Measurements from ENCODE around the gene EEF2K. TPM values are rescaled to one million over a fixed set of nuclear protein-coding genes. Genes with fewer than 3 reads are reported as not detected.
A peak's percentile ranks its signal among the peaks of the same experiment; 100 is the strongest.
"Not testable (repeated sequence)": the region's sequence is repeated elsewhere in the genome, so short reads cannot be mapped to it uniquely, and the experiment has no call there.

The EEF2K gene
- total RNA-seq, 2 donors from 2014 or later: 58.2 to 75.1 TPM

DNA sequence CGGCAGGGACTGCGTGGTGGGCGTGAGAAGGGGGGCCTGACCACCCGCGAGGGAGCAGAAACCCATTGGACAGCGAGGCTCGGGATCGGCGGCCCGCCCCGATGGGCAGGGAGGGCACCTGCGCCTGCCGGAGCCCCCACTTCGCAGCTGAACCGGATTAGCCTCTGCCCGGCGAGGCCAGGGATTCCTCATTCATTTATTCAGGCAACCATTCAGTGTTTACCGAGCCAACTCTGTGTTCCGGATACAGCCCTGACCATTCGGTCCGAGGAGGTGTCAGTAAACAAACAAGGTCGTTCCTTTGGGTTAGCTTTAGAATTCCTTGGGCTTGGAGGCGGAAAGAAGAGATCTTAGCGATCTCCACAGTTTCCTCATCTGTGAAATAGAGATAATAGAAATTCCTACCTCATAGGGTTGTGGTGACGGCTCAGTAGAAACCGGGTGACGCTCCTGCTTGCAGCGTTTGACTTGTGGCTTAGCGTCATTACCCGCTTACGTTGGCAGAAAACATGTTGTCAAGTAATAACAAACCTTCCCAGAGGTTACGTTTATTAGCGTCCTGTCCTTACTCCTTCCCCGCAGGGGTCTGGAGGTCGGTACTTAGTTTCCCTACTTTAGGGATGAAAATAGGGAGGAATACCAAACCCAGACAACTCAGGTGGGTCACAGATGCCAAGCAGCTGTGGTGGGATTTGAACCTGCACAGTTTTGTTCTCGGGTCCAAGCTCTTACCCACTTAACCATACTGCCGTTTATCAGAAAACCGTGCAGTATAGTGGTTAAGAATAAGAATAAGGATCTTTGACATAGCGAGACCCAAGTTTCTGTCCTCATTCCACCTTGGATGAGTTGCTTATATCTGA lies 92.0 kb downstream of the EEF2K start:
- Histone ChIP-seq H3K27me3 (replicated peaks; ENCODE audit: insufficient read depth) (no peaks in the 10 kb centered on the region), H3K36me3 (no peaks in the 10 kb centered on the region), H3K27ac (peak overlapping the region; percentile 92 to 96), H3K4me1 (replicated peaks) (peaks cover 5% of the 10 kb centered on the region), H3K9me3 (no peaks in the 10 kb centered on the region), H3K4me3 (peak overlapping the region; percentile 78 to 91)
- intact Hi-C loops (cut with DNase I): loop anchor here (2.0 to 5.0 kb wide), 2 partner anchors 103 to 291 kb away; partner anchors contain the start of gene MOSMO
- peak; percentile 51 for DNase-seq (ENCODE audit: low spot score)
- WGBS: under 1% methylated on average over 36 of the region's 39 CpGs
- TF ChIP-seq, protein P1, sequence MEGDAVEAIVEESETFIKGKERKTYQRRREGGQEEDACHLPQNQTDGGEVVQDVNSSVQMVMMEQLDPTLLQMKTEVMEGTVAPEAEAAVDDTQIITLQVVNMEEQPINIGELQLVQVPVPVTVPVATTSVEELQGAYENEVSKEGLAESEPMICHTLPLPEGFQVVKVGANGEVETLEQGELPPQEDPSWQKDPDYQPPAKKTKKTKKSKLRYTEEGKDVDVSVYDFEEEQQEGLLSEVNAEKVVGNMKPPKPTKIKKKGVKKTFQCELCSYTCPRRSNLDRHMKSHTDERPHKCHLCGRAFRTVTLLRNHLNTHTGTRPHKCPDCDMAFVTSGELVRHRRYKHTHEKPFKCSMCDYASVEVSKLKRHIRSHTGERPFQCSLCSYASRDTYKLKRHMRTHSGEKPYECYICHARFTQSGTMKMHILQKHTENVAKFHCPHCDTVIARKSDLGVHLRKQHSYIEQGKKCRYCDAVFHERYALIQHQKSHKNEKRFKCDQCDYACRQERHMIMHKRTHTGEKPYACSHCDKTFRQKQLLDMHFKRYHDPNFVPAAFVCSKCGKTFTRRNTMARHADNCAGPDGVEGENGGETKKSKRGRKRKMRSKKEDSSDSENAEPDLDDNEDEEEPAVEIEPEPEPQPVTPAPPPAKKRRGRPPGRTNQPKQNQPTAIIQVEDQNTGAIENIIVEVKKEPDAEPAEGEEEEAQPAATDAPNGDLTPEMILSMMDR (IDR thresholded peaks at IDR 0.05): no peak
- TF ChIP-seq POLR2AphosphoS5 (IDR thresholded peaks at IDR 0.05) (no peak), POLR2A (IDR thresholded peaks at IDR 0.05) (no peak)

DNA sequence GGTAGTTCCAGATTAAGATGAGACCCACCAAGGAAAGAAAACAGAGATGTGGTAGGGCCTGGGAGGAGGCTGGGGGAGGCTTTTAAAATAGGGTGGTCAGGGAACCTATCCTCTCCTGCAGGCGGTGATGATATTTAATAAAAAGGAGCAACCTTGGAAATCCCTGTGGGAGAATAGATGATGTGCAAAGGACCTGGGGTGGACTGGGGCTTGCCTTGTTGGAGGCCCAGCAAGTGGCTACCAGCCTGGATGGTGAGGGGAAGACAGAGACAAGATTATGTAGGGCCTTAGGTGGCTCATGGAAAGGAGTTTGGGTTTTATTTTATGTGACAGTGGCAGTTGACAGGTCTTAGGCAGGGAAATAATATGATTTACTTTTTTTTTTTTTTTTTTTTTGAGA lies 93.0 kb downstream of the EEF2K start:
- no peaks in the 10 kb centered on the region for H3K9me3 ChIP-seq
- intact Hi-C loops (cut with DNase I): loop anchor here (5.0 kb wide), 1 partner anchor 292 kb away; the partner anchor contains the start of gene MOSMO

DNA sequence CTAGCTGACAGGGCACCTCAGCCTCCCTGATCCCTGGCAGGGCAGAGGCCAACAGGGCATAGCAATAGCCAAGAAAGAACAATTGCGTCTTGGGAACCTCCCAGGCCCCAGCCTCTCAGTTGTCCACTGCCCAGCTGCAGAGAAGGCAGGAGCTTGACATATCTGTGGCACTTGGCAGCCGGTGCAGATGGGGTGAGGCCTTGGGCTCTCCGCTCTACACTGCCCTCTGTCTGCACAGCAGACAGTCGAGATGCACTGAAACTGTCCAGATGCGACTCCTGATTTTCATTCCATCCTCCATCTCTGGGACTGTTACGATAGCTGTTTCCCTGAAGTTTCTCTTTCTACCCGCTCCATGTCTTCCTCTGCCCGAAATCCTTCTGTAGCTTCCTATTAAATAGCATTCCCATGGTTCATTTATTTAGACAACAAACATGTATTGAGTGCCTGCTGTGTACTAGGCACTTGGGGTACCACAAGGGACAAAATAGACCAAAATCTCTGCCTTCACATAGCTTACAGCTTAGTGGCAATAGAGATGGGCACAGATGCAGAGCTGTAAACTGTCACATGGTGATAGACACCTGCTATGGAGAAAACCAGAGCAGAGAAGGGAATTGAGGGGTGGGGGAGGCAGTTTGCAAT lies 94.5 kb downstream of the EEF2K start:
- Histone ChIP-seq H3K9me3 (no peaks in the 10 kb centered on the region), H3K27me3 (replicated peaks; ENCODE audit: insufficient read depth) (no peaks in the 10 kb centered on the region), H3K4me3 (no peak overlapping the region), H3K4me1 (replicated peaks) (peaks cover 5% of the 10 kb centered on the region), H3K36me3 (no peaks in the 10 kb centered on the region), H3K27ac (no peak overlapping the region)
- TF ChIP-seq POLR2A (IDR thresholded peaks at IDR 0.05): no peak
- TF ChIP-seq, protein P1 (IDR thresholded peaks at IDR 0.05): peak in 3 of 4 experiments; percentile 26 to 57 (median 50)
- TF ChIP-seq POLR2AphosphoS5 (IDR thresholded peaks at IDR 0.05): no peak
- intact Hi-C loops (cut with DNase I): no loop called here
- WGBS: 50% methylated on average over 8 of the region's 8 CpGs
- peak; percentile 46 for DNase-seq (ENCODE audit: low spot score)

More for the DNA sequence above, 93.0 kb downstream of the EEF2K start:
- peaks cover 5% of the 10 kb centered on the region for H3K4me1 ChIP-seq (replicated peaks)
- TF ChIP-seq, protein P1 (IDR thresholded peaks at IDR 0.05): no peak
- TF ChIP-seq POLR2A (IDR thresholded peaks at IDR 0.05) (no peak), POLR2AphosphoS5 (IDR thresholded peaks at IDR 0.05) (no peak)
- H3K36me3 ChIP-seq: no peaks in the 10 kb centered on the region
- DNase-seq (ENCODE audit: low spot score): no peak
- peak overlapping the region; percentile 92 to 96 for H3K27ac ChIP-seq
- WGBS: 95% methylated on average over 1 of the region's 1 CpG
- no peaks in the 10 kb centered on the region for H3K27me3 ChIP-seq (replicated peaks; ENCODE audit: insufficient read depth)
- no peak overlapping the region for H3K4me3 ChIP-seq

DNA sequence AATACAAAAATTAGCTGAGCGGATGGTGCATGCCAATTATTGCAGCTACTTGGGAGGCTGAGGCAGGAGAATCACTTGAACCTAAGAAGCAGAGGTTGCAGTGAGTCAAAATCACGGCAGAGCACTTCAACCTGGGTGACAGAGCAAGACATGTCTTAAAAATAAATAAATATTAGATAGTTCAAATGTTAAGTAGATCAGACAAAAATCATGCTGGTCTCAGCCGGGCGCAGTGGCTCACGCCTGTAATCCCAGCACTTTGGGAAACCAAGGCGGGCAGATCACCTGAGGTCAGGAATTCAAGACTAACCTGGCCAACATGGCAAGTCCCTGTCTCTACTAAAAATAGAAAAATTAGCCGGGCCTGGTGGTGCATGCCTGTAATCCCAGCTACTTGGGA lies 95.3 kb downstream of the EEF2K start:
- H3K4me1 ChIP-seq (replicated peaks); DNase-seq (ENCODE audit: low spot score); intact Hi-C loops (cut with DNase I); H3K36me3 ChIP-seq; H3K9me3 ChIP-seq; H3K27ac ChIP-seq; H3K27me3 ChIP-seq (replicated peaks; ENCODE audit: insufficient read depth); H3K4me3 ChIP-seq: not testable (repeated sequence)
- WGBS: 96% methylated on average over 7 of the region's 7 CpGs

DNA sequence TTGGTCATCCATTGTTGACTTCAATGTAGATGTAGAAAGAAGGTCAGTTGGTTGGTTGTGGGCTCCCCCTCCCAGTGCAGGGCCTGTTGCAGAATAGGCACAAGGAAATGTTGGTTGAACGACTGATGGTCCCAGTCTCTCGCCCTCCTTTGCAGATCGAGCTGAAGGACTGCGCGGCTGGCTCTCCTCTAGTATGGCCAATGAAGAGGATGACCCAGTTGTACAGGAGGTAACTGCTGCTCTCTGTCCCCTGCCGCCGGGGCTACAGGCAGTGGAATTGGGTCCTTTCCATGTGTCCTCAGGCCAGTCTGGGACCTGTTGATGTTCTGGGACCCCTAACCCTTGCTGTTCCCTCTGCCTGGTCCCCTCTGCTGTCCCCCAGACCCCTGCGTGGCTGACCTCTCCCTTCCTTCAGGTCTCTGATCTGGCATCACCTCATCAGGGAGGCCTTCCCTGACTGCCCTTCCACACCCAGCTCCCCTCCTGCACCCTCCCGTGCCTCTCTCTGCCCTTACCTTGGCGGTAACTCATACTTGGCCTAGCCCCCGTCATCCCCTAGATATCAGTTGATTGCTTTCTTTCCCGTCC lies 96.8 kb downstream of the EEF2K start:
- Histone ChIP-seq H3K36me3 (peaks cover 0 to 5% of the 10 kb centered on the region in 2 donors), H3K27ac (no peak overlapping the region), H3K27me3 (replicated peaks; ENCODE audit: insufficient read depth) (no peaks in the 10 kb centered on the region), H3K4me3 (no peak overlapping the region), H3K4me1 (replicated peaks) (peaks cover 5% of the 10 kb centered on the region), H3K9me3 (no peaks in the 10 kb centered on the region)
- TF ChIP-seq POLR2AphosphoS5 (IDR thresholded peaks at IDR 0.05) (no peak), POLR2A (IDR thresholded peaks at IDR 0.05) (no peak)
- TF ChIP-seq, protein P1 (IDR thresholded peaks at IDR 0.05): no peak
- intact Hi-C loops (cut with DNase I): no loop called here
- no peak for DNase-seq (ENCODE audit: low spot score)
- WGBS: 95% methylated on average over 12 of the region's 12 CpGs

Data from prostate gland (tissue), 2 donors.